ENCODE data around the gene KCNIP4.

GRCh38 chr4:21136051-21136630 is 812.4 kb downstream of the KCNIP4 start:
- TF ChIP-seq EZH2 (IDR thresholded peaks at IDR 0.05; ENCODE audit: borderline replicate concordance, control insufficient read depth, low read depth, low read length) (no peak), POLR2AphosphoS5 (IDR thresholded peaks at IDR 0.05; ENCODE audit: low read length) (no peak), SPI1 (IDR thresholded peaks at IDR 0.05; ENCODE audit: borderline replicate concordance, insufficient read depth, low read depth, low read length) (no peak)
- TF ChIP-seq, protein P1, sequence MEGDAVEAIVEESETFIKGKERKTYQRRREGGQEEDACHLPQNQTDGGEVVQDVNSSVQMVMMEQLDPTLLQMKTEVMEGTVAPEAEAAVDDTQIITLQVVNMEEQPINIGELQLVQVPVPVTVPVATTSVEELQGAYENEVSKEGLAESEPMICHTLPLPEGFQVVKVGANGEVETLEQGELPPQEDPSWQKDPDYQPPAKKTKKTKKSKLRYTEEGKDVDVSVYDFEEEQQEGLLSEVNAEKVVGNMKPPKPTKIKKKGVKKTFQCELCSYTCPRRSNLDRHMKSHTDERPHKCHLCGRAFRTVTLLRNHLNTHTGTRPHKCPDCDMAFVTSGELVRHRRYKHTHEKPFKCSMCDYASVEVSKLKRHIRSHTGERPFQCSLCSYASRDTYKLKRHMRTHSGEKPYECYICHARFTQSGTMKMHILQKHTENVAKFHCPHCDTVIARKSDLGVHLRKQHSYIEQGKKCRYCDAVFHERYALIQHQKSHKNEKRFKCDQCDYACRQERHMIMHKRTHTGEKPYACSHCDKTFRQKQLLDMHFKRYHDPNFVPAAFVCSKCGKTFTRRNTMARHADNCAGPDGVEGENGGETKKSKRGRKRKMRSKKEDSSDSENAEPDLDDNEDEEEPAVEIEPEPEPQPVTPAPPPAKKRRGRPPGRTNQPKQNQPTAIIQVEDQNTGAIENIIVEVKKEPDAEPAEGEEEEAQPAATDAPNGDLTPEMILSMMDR (IDR thresholded peaks at IDR 0.05 in 2 of 3, conservative IDR thresholded peaks at IDR 0.05 in 1 of 3; ENCODE audit: control insufficient read depth in 2 of 3, extremely low read depth in 1 of 3, insufficient read depth in 1 of 3, low read depth in 3 of 3, low read length in 3 of 3), result no peak
- TF ChIP-seq, protein P2, sequence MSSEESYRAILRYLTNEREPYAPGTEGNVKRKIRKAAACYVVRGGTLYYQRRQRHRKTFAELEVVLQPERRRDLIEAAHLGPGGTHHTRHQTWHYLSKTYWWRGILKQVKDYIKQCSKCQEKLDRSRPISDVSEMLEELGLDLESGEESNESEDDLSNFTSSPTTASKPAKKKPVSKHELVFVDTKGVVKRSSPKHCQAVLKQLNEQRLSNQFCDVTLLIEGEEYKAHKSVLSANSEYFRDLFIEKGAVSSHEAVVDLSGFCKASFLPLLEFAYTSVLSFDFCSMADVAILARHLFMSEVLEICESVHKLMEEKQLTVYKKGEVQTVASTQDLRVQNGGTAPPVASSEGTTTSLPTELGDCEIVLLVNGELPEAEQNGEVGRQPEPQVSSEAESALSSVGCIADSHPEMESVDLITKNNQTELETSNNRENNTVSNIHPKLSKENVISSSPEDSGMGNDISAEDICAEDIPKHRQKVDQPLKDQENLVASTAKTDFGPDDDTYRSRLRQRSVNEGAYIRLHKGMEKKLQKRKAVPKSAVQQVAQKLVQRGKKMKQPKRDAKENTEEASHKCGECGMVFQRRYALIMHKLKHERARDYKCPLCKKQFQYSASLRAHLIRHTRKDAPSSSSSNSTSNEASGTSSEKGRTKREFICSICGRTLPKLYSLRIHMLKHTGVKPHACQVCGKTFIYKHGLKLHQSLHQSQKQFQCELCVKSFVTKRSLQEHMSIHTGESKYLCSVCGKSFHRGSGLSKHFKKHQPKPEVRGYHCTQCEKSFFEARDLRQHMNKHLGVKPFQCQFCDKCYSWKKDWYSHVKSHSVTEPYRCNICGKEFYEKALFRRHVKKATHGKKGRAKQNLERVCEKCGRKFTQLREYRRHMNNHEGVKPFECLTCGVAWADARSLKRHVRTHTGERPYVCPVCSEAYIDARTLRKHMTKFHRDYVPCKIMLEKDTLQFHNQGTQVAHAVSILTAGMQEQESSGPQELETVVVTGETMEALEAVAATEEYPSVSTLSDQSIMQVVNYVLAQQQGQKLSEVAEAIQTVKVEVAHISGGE (CRISPR knock-in tag; IDR thresholded peaks at IDR 0.05), result no peak

All from GM12878 (cell line).